HG03457 (cell line): ENCODE results near the gene RNF13.
"Not testable (repeated sequence)": the region's sequence is repeated elsewhere in the genome, so short reads cannot be mapped to it uniquely, and the experiment has no call there.

Experiments
- ATAC-seq: cut with Tn5 transposase; IDR thresholded peaks from one replicate; pipeline ENCODE4 v1.9.1; 2021; ENCODE audit warnings: moderate number of reproducible peaks; ENCODE audit not compliant: unreplicated experiment

Gene RNF13

DNA sequence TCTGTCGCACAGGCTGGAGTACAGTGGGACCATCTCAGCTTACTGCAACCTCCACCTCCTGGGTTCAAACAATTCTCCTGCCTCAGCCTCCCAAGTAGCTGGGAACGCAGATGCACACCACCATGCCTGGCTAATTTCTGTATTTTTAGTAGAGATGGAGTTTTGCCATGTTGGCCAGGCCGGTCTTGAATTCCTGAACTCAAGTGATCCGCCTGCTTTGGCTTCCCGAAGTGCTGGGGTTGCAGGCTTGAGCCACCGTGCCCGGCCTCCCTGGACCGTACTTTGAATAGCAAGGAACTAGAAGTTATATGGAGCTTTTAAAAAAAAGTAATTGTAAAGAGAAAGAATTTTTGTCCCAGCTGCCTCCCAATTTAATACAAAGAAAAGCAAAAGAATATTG, 12.3 kb upstream of the RNF13 start:
- no peak for ATAC-seq

GRCh38 chr3:149801195-149801594, 11.8 kb upstream of the RNF13 start:
- ATAC-seq: no peak

- no peak for ATAC-seq
These were observed 11.4 kb upstream of the RNF13 start for GRCh38 chr3:149801639-149802038.

- ATAC-seq: no peak
These were observed 6.7 kb upstream of the RNF13 start for GRCh38 chr3:149806171-149806778.

DNA sequence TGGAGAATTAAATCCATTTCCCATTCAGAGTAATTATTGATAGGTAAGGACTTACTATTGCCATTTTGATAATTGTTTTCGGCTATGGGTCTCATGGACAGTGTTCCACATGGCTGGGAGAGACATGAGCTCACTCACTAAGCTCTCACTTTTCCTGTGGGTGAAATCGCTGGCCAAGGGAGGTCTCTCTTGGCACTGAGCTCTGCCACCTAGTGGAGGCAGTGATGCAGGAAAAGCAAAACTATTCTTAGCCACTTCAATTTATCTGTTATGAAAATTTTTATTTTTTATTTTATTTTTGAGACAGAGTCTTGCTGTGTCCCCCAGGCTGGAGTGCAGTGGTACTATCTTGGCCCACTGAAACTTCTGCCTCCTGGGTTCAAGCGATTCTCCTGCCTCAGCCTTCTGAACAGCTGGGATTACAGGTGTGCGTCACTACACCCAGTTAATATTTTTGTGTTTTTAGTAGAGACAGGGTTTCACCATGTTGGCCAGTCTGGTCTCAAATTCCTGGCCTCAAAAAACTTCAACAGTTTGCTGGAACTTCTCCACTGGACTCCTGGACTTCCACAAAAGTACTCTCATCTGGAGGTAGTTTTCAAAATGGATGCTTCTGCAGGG, 4.7 kb upstream of the RNF13 start:
- no peak for ATAC-seq

GRCh38 chr3:149809699-149810098, 3.3 kb upstream of the RNF13 start:
- no peak for ATAC-seq

- ATAC-seq: no peak
These were observed 2.2 kb upstream of the RNF13 start for GRCh38 chr3:149810846-149811245.

DNA sequence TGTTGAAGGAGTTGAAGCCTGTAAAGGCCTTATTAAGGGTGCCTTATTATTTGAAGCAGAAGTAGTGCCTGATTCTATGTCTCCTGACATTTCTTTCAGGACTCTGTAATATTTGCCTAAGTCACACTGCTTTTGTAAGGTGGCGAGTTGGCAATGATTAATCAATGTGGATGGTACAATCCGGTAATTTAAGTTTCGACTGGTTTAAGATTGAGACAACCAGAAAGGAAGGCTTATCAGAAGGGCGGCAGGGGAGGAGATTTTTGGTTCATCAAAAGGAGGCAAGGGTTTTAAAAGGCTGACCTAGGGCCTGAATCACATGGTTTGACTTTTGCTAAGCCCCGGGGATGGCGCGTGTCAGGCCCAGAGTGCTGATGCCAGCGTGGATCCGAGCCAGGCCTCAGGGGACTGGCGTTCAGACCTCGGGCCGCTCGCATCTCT, 830 bp upstream of the RNF13 start:
- no peak for ATAC-seq

DNA sequence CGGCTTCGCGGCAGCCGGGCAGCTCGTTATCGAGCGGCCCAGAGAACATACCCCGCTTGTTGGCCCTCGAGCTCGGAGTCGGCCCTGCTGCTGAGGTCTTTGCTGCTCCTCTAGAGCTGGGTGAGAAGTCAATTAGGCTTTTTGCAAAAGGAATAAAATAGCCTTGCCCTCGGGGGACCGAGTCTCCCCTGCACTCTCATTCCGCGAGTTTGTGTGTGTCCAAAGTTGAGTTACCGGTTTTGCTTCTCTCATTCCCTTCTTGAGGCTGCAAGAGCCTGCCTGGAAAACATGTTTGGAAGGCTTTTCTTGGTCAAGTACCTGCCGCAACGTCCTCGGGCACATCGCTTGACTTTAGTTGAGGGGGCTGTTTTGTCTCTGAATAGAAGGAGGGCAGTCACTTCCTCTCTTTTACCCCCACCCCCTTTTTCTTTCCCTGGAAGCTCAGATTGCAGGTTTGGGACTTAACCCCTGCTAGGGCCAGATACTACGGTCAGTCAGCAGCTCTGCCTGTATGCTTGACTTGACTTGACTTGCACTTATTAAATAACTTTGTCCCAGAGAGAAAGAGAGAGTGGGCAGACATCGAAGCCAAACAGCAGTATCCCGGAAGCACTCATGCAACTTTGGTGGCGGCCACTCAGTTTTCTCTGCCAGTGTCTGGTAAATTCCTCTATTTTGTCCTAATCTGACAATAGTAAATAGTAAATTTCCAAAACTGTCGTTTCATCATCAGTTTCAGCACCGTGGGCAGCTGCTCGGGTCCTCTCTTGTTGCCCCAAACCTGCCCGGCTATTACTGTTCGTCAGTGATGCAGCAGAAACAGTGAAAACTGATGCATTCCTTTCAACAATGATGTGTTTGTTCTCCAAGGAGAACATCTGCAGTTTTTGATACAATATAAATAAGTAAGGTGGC, 609 bp downstream of the RNF13 start:
- ATAC-seq: no peak

DNA sequence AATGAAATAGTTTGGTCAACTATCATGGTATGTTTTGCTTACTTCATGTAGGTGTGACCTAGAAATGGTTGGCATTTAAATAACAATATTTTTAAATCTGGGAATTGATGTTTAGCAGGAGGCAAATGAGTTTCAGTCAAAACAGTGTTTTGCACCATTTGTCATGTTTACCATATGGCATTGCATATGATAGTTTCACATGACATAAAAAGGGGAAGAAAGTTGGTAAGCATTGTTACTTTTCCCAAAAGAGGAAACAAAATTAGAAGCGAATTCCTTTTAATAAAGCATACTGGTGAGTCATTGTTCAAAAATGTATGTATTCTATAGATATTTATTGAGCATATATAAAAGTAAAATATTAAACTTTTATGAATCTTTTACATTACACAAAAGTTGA, 2.3 kb downstream of the RNF13 start:
- ATAC-seq: no peak

GRCh38 chr3:149815728-149816127, 2.7 kb downstream of the RNF13 start:
- ATAC-seq: no peak

GRCh38 chr3:149816311-149816710, 3.3 kb downstream of the RNF13 start:
- no peak for ATAC-seq

DNA sequence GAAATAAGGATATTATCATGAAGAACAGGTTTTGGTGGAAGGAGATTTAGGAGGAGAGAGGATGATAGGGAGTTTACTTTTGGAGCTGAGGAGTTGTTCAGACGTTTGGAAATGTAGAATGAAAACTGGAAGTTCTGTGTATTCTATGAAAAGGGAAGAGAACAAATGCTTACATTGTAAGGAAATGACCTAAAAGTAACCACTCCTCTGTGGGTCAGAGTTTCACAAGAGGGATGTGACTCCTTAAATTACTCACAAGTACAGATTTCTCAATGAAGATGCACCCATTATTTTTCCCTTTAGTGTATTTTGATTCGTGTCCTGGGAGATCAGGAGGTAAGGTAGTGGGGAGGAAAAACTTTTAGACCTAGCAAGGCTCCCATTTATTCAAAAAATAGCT, 4.0 kb downstream of the RNF13 start:
- no peak for ATAC-seq

- no peak for ATAC-seq
These were observed 6.4 kb downstream of the RNF13 start for GRCh38 chr3:149819432-149819831.

GRCh38 chr3:149820183-149820582, 7.2 kb downstream of the RNF13 start:
- no peak for ATAC-seq

GRCh38 chr3:149826636-149827035, 13.6 kb downstream of the RNF13 start:
- no peak for ATAC-seq

DNA sequence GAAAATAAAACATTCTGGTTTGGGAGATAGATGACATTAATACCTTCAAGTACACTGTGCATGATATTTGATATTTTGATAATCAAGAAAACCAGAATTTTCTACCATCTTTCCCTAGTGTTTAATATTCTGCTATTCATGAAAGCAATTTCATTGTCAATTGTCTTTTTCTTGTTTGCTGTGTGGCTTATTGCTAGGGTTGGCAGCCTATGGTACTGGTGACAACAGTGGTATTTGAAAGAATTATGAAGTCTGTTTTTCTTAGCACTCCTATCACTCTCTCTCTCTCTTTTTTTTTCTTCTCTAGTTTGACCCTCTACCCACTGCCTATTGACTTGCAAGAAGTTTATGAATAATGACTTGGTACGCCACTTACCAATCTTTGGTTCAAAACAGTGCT, 15.4 kb downstream of the RNF13 start:
- ATAC-seq: no peak

GRCh38 chr3:149829631-149830030, 16.6 kb downstream of the RNF13 start:
- not testable (repeated sequence) for ATAC-seq

DNA sequence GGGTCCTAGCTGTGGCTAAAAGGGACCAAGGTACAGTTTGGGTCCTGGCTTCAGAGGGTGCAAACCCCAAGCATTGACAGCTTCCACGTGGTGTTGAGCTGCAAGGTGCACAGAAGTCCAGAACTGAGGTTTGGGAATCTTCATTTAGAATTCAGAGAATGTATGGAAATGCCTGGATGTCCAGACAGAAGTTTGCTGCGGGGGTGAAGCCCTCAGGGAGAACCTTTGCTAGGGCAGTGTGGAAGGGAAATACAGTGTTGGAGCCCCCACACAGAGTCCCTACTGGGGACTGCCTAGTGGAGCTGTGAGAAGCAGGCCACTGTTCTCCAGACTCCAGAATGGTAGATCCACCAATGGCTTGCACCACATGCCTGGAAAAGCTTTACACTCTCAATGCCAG, 17.9 kb downstream of the RNF13 start:
- no peak for ATAC-seq

- no peak for ATAC-seq
These were observed 18.3 kb downstream of the RNF13 start for GRCh38 chr3:149831321-149831720.

GRCh38 chr3:149832086-149832485, 19.1 kb downstream of the RNF13 start:
- no peak for ATAC-seq

DNA sequence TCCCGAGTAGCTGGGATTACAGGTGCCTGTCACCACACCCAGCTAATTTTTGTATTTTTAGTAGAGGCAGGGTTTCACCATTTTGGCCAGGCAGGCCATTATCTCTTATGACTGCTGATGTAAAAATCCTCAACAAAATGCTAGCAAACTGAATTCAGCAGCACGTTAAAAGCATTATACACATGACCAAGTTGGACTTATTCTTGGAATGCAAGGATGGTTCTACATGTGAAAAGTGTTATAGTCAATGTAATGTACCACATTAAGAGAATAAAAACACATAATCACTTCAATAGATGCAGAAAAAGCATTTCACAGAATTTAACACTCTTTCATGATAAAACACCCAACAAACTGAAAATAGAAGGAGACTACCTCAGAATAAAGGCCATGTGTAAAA, 20.2 kb downstream of the RNF13 start:
- no peak for ATAC-seq
